ENCODE measurements around the gene COPG2. TPM values are rescaled to one million over a fixed set of nuclear protein-coding genes. Genes with fewer than 3 reads are reported as not detected.

The COPG2 gene
- total and polyA plus RNA-seq, 2 of the 4 experiments (the other 2 are of a cell fraction): 18.1 to 50.0 TPM

GRCh38 chr7:130473876-130474275 lies 194.7 kb downstream of the COPG2 start:
- TF ChIP-seq MAFK (IDR thresholded peaks at IDR 0.05; ENCODE audit: low read depth, low read length) (no peak), POLR2A (IDR thresholded peaks at IDR 0.05; ENCODE audit: low read depth, low read length) (no peak), RCOR1 (IDR thresholded peaks at IDR 0.05; ENCODE audit: insufficient replicate concordance, low read length) (no peak), BHLHE40 (IDR thresholded peaks at IDR 0.05; ENCODE audit: low read depth, low read length) (no peak), RFX5 (IDR thresholded peaks at IDR 0.05; ENCODE audit: low read depth, low read length) (no peak), SMC3 (IDR thresholded peaks at IDR 0.05; ENCODE audit: low read depth, low read length) (no peak), NFE2L2 (IDR thresholded peaks at IDR 0.05; ENCODE audit: low read depth, low read length) (no peak), MAZ (IDR thresholded peaks at IDR 0.05; ENCODE audit: borderline replicate concordance, low read depth, low read length) (no peak)
- no peak overlapping the region for H2BK20ac ChIP-seq (ENCODE audit: low read depth, low read length)
- ATAC-seq (ENCODE audit: low read depth): no peak
- no peaks in the 10 kb centered on the region for H4K20me1 ChIP-seq (ENCODE audit: insufficient read depth, low read length)
- H3K4me2 ChIP-seq (ENCODE audit: low read depth, low read length): no peak overlapping the region
- H4K5ac ChIP-seq (ENCODE audit: low read depth, low read length): no peak overlapping the region
- no peaks in the 10 kb centered on the region for H3K36me3 ChIP-seq (ENCODE audit: control insufficient read depth, insufficient read depth, low read length)
- H3K14ac ChIP-seq (replicated peaks; ENCODE audit: low read depth, low read length): no peak overlapping the region
- H3K27ac ChIP-seq (ENCODE audit: insufficient read depth, low read length): no peak overlapping the region
- H3K9me1 ChIP-seq (ENCODE audit: insufficient read depth, low read length): no peaks in the 10 kb centered on the region
- no peak overlapping the region for H2BK120ac ChIP-seq (ENCODE audit: low read depth, low read length)
- peaks cover 6% of the 10 kb centered on the region for H3K27me3 ChIP-seq (ENCODE audit: control insufficient read depth, insufficient read depth, low read length)
- H3K18ac ChIP-seq (ENCODE audit: low read depth, low read length): no peak overlapping the region
- no peak overlapping the region for H3K23ac ChIP-seq (ENCODE audit: low read depth, low read length)
- dilution Hi-C loops (cut with HindIII; ENCODE audit: low sequenced_read_pairs, unreplicated experiment): no loop called here
- peaks cover 4% of the 10 kb centered on the region for H3K9me3 ChIP-seq (ENCODE audit: control insufficient read depth, insufficient read depth, low read length)
- H3K4me3 ChIP-seq (ENCODE audit: insufficient read depth, low read depth, low read length): no peak overlapping the region
- H2BK15ac ChIP-seq (ENCODE audit: low read depth, low read length): no peak overlapping the region
- no peak overlapping the region for H4K8ac ChIP-seq (ENCODE audit: low read depth in 2 of 2, low read length in 2 of 2)
- no peaks in the 10 kb centered on the region for H3K4me1 ChIP-seq (ENCODE audit: control insufficient read depth, insufficient read depth, low read length)
- H2AFZ ChIP-seq (replicated peaks; ENCODE audit: low read length, poor library complexity): no peak overlapping the region
- CTCF ChIA-PET: interaction anchor here (0.5 kb wide), 1 partner anchor 32 kb away, joined by 4 read pairs; no protein-coding TSS in a partner anchor
- WGBS, 2 experiments (ENCODE audit: extremely low coverage in 2 of 2, insufficient read length in 1 of 2): 94% methylated on average over 3 of the region's 4 CpGs; no CpG with 5 or more reads in 1 of the 2 experiments
- no peak overlapping the region for H2BK5ac ChIP-seq (ENCODE audit: low read depth, low read length, poor library complexity, severe bottlenecking)
- POLR2A ChIA-PET (ENCODE audit: unreplicated experiment): no interaction called here
- no peak overlapping the region for H4K91ac ChIP-seq (ENCODE audit: insufficient read depth, low read depth, low read length)
- no peak overlapping the region for H3K56ac ChIP-seq (ENCODE audit: extremely low read depth, insufficient read depth, low read length)
- no peak overlapping the region for H2AK5ac ChIP-seq (ENCODE audit: low read depth, low read length)
- intact Hi-C loops (cut with micrococcal nuclease): no loop called here
- no TSS peak for BruUV-seq (replicated peaks)
- no peak for DNase-seq
- H3K4ac ChIP-seq (ENCODE audit: low read depth, low read length): no peak overlapping the region
- H3K9ac ChIP-seq (ENCODE audit: low read depth, low read length): no peak overlapping the region
- H3K79me1 ChIP-seq (ENCODE audit: low read depth in 1 of 2, low read length in 2 of 2): no peaks in the 10 kb centered on the region
- in situ Hi-C loops (cut with MboI; ENCODE audit: low sequenced_read_pairs): no loop called here
- H2AK9ac ChIP-seq (replicated peaks; ENCODE audit: low read depth, low read length, poor library complexity): no peak overlapping the region
